Caco-2 (cell line): ENCODE measurements around the gene ORMDL3. TPM values are rescaled to one million over a fixed set of nuclear protein-coding genes. Genes with fewer than 3 reads are reported as not detected.

Experiments used
- BruUV-seq: library from RNA; stranded (reverse); fragments of 400-500 nt; replicated peaks from 2 replicates; lab custom pipeline; 2021; lab: Mats Ljungman, UMichigan
- CTCF ChIA-PET: fragments of 300-600 bp; sonication (Branson Sonifier 250); formaldehyde crosslinking; loops from one replicate; lab custom pipeline; 2022; ENCODE audit warnings: antibody characterized with exemption; lab: Charles Lee
- POLR2A ChIA-PET: fragments of 300-600 bp; sonication (Branson Sonifier 250); formaldehyde crosslinking; loops from one replicate; lab custom pipeline; 2022; ENCODE audit warnings: antibody characterized with exemption; lab: Charles Lee
- DNase-seq, 2 experiments: peaks; one replicate each; pipeline versions ENCODE4 v3.0.0 to v3.0.0-alpha.2; 2020 to 2022
- H3K27me3 ChIP-seq: replicated peaks from 2 replicates; pipeline ENCODE4 v1.6.0; 2011; ENCODE audit warnings: low read length; ENCODE audit not compliant: control insufficient read depth, insufficient read depth
- H3K36me3 ChIP-seq: 2 replicates; pipeline ENCODE4 v1.5.1; 2011; ENCODE audit warnings: low read length; ENCODE audit not compliant: control insufficient read depth, insufficient read depth
- H3K4me1 ChIP-seq: fragments of 250-450 bp; sonication (Bioruptor Pico); 2 replicates; pipeline ENCODE4 v1.5.1; 2020; ENCODE audit warnings: mild to moderate bottlenecking
- H3K4me3 ChIP-seq: 2 replicates; pipeline ENCODE4 v1.5.1; 2011; ENCODE audit warnings: low read depth, mild to moderate bottlenecking, control low read depth, low read length
- H3K9me3 ChIP-seq: fragments of 250-450 bp; sonication (Bioruptor Pico); 2 replicates; pipeline ENCODE4 v1.5.1; 2020; ENCODE audit warnings: mild to moderate bottlenecking, moderate library complexity
- H3K27ac Mint-ChIP-seq: one replicate; pipeline ENCODE4 v1.8.0; 2022; ENCODE audit warnings: mixed read lengths; ENCODE audit not compliant: unreplicated experiment
- H3K27me3 Mint-ChIP-seq: one replicate; pipeline ENCODE4 v1.8.0; 2022; ENCODE audit warnings: mixed read lengths; ENCODE audit not compliant: insufficient read depth, unreplicated experiment
- H3K36me3 Mint-ChIP-seq: one replicate; pipeline ENCODE4 v1.8.0; 2022; ENCODE audit warnings: mild to moderate bottlenecking, mixed read lengths; ENCODE audit not compliant: insufficient read depth, unreplicated experiment
- H3K4me1 Mint-ChIP-seq: one replicate; pipeline ENCODE4 v1.8.0; 2022; ENCODE audit warnings: low read depth, mixed read lengths; ENCODE audit not compliant: unreplicated experiment
- H3K4me3 Mint-ChIP-seq: one replicate; pipeline ENCODE4 v1.8.0; 2022; ENCODE audit warnings: mild to moderate bottlenecking, moderate library complexity, mixed read lengths; ENCODE audit not compliant: unreplicated experiment
- H3K9me3 Mint-ChIP-seq: one replicate; pipeline ENCODE4 v1.8.0; 2022; ENCODE audit warnings: mixed read lengths; ENCODE audit not compliant: unreplicated experiment
- CTCF ChIP-seq, 2 experiments: fragments of 200-600 bp in 1 of 2; IDR thresholded peaks; 1 replicate in 1 of 2; 2 replicates in 1 of 2; pipeline versions ENCODE4 v1.5.1 to v1.8.0; 2011 to 2022; ENCODE audit warnings: antibody characterized with exemption in 1 of 2, control low read depth in 1 of 2, inconsistent platforms in 1 of 2, low read depth in 1 of 2, low read length in 1 of 2, mild to moderate bottlenecking in 1 of 2, moderate library complexity in 1 of 2; ENCODE audit not compliant: insufficient read depth in 1 of 2, severe bottlenecking in 1 of 2, unreplicated experiment in 1 of 2
- intact Hi-C: fragments of 100-400 bp; cut with micrococcal nuclease; formaldehyde crosslinking; loops from one replicate; pipeline ENCODE4 v1.10.0; 2022; ENCODE audit not compliant: unreplicated experiment
- total RNA-seq: library from RNA; stranded (reverse); gene quantifications from 2 replicates; pipeline ENCODE4 v1.2.3, GENCODE V29; 2022

The ORMDL3 gene
- total RNA-seq, 1 experiment from 2014 or later, result 75.2 TPM

DNA sequence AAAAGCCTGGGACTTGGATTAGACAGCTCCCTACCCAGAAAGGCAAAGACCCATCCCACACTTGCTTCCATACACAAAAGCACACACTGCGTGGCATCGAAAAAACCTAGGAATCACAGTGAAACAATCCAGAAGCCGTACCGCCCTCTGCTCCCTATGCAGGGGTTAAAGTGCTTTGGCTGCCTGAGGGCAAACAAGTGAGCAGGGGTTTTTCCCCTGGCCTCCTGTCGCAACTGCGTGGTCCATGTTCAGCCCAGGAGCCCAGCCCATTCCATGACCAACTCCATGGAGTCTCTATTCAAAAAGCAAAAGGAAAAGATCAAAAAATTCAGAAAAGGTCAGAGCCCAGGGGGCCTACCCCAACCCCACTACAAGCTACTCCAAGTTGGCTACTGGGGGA, 5.4 kb downstream of the ORMDL3 start:
- H3K4me1 Mint-ChIP-seq, result peaks cover 14% of the 10 kb centered on the region
- POLR2A ChIA-PET, result no interaction called here

GRCh38 chr17:39921323-39921722, 6.1 kb downstream of the ORMDL3 start:
- POLR2A ChIA-PET, result no interaction called here
- intact Hi-C loops, result no loop called here

More for the DNA sequence above, 5.4 kb downstream of the ORMDL3 start:
- DNase-seq, result no peak
- no peak overlapping the region for H3K27ac Mint-ChIP-seq
- intact Hi-C loops, result no loop called here
- H3K9me3 Mint-ChIP-seq, result no peaks in the 10 kb centered on the region
- Histone ChIP-seq H3K4me1 (peaks cover 22% of the 10 kb centered on the region), H3K9me3 (no peaks in the 10 kb centered on the region), H3K27me3 (no peaks in the 10 kb centered on the region), H3K4me3 (no peak overlapping the region), H3K36me3 (peaks cover 3% of the 10 kb centered on the region)
- no peak for TF ChIP-seq CTCF (IDR thresholded peaks at IDR 0.05; ENCODE audit: insufficient read depth in 1 of 2, low read depth in 1 of 2, low read length in 1 of 2, severe bottlenecking in 1 of 2, unreplicated experiment in 1 of 2)
- no peaks in the 10 kb centered on the region for H3K27me3 Mint-ChIP-seq
- H3K4me3 Mint-ChIP-seq, result no peak overlapping the region
- CTCF ChIA-PET, result no interaction called here
- H3K36me3 Mint-ChIP-seq, result peaks cover 37% of the 10 kb centered on the region
- BruUV-seq, result no TSS peak

More at GRCh38 chr17:39921323-39921722, 6.1 kb downstream of the ORMDL3 start:
- Histone ChIP-seq H3K4me1 (peaks cover 24% of the 10 kb centered on the region), H3K9me3 (no peaks in the 10 kb centered on the region), H3K27me3 (no peaks in the 10 kb centered on the region), H3K36me3 (peaks cover 3% of the 10 kb centered on the region), H3K4me3 (no peak overlapping the region)
- TSS peak; percentile 88 for BruUV-seq
- Mint-ChIP-seq H3K4me3 (no peak overlapping the region), H3K36me3 (peaks cover 41% of the 10 kb centered on the region), H3K9me3 (no peaks in the 10 kb centered on the region), H3K27me3 (no peaks in the 10 kb centered on the region), H3K4me1 (peaks cover 20% of the 10 kb centered on the region), H3K27ac (no peak overlapping the region)
- CTCF ChIA-PET, result no interaction called here
- DNase-seq, result no peak
- no peak for TF ChIP-seq CTCF (IDR thresholded peaks at IDR 0.05; ENCODE audit: insufficient read depth in 1 of 2, low read depth in 1 of 2, low read length in 1 of 2, severe bottlenecking in 1 of 2, unreplicated experiment in 1 of 2)
